ENCODE data around the gene CNKSR3.

Gene CNKSR3

GRCh38 chr6:154494592-154495311 lies 15.7 kb downstream of the CNKSR3 start:
- Histone ChIP-seq H3K36me3 (no peaks in the 10 kb centered on the region), H3K27ac (no peak overlapping the region), H3K4me3 (no peak overlapping the region), H3K27me3 (no peaks in the 10 kb centered on the region), H3K4me1 (peaks cover 0 to 35% (median 6%) of the 10 kb centered on the region in 4 donors), H3K9me3 (no peaks in the 10 kb centered on the region)
- DNase-seq, result no peak
- TF ChIP-seq CTCF (IDR thresholded peaks at IDR 0.05), result no peak
- intact Hi-C loops (cut with DNase I; ENCODE audit: low total_unique reads), result no loop called here

- Histone ChIP-seq H3K9me3 (no peaks in the 10 kb centered on the region), H3K4me3 (no peak overlapping the region), H3K4me1 (peaks cover 0 to 56% (median 20%) of the 10 kb centered on the region in 4 donors), H3K36me3 (no peaks in the 10 kb centered on the region), H3K27ac (no peak overlapping the region), H3K27me3 (no peaks in the 10 kb centered on the region)
- no peak for DNase-seq
- no peak for TF ChIP-seq CTCF (IDR thresholded peaks at IDR 0.05)
- intact Hi-C loops (cut with DNase I; ENCODE audit: low total_unique reads), result no loop called here
Measured at GRCh38 chr6:154491567-154492470, 18.7 kb downstream of the CNKSR3 start.

- no peak for DNase-seq
- TF ChIP-seq CTCF (IDR thresholded peaks at IDR 0.05), result no peak
- H3K27ac ChIP-seq, result peak overlapping the region in 1 of 2 donors; percentile 68
- no peak overlapping the region for H3K4me3 ChIP-seq
- no peaks in the 10 kb centered on the region for H3K36me3 ChIP-seq
- intact Hi-C loops (cut with DNase I; ENCODE audit: low total_unique reads), result no loop called here
- no peaks in the 10 kb centered on the region for H3K9me3 ChIP-seq
- H3K27me3 ChIP-seq, result no peaks in the 10 kb centered on the region
- H3K4me1 ChIP-seq, result peaks cover 0 to 67% (median 22%) of the 10 kb centered on the region in 4 donors
Measured at GRCh38 chr6:154489822-154490221, 20.7 kb downstream of the CNKSR3 start.

- no peak for TF ChIP-seq CTCF (IDR thresholded peaks at IDR 0.05)
- Histone ChIP-seq H3K4me3 (no peak overlapping the region), H3K9me3 (no peaks in the 10 kb centered on the region), H3K4me1 (peaks cover 0 to 65% (median 21%) of the 10 kb centered on the region in 4 donors), H3K27me3 (no peaks in the 10 kb centered on the region), H3K27ac (peak overlapping the region; percentile 57 to 68), H3K36me3 (no peaks in the 10 kb centered on the region)
- no peak for DNase-seq
- intact Hi-C loops (cut with DNase I; ENCODE audit: low total_unique reads), result no loop called here
Measured at GRCh38 chr6:154488802-154489437, 21.6 kb downstream of the CNKSR3 start.

- Histone ChIP-seq H3K4me3 (no peak overlapping the region), H3K27me3 (no peaks in the 10 kb centered on the region), H3K27ac (peak overlapping the region; percentile 57 to 68), H3K9me3 (no peaks in the 10 kb centered on the region), H3K36me3 (no peaks in the 10 kb centered on the region), H3K4me1 (peaks cover 0 to 72% (median 28%) of the 10 kb centered on the region in 4 donors)
- DNase-seq, result no peak
- intact Hi-C loops (cut with DNase I; ENCODE audit: low total_unique reads), result no loop called here
- no peak for TF ChIP-seq CTCF (IDR thresholded peaks at IDR 0.05)
Measured at GRCh38 chr6:154488248-154488593, 22.3 kb downstream of the CNKSR3 start.

Measured in tibial artery (tissue), 4 donors.